ENCODE data around the gene TMEM59.

Gene TMEM59

GRCh38 chr1:54086754-54087153 lies 33.8 kb upstream of the TMEM59 start:
- no peak overlapping the region for H3K4me3 ChIP-seq (ENCODE audit: low read depth, low read length)
- TF ChIP-seq ZNF747 (tag by site-specific recombination; IDR thresholded peaks at IDR 0.05): no peak
- TF ChIP-seq ZBTB1 (tag by site-specific recombination; IDR thresholded peaks at IDR 0.05): no peak
- TF ChIP-seq PRDM4 (tag by site-specific recombination; IDR thresholded peaks at IDR 0.05): no peak
- TF ChIP-seq TRIM28 (IDR thresholded peaks at IDR 0.05; ENCODE audit: borderline replicate concordance, low read length): no peak
- TF ChIP-seq GFI1B (tag by site-specific recombination; IDR thresholded peaks at IDR 0.05): no peak
- TF ChIP-seq ZNF571 (tag by site-specific recombination; IDR thresholded peaks at IDR 0.05): no peak
- TF ChIP-seq REPIN1 (tag by site-specific recombination; IDR thresholded peaks at IDR 0.05; ENCODE audit: low read depth): no peak
- no peak for TF ChIP-seq ZBTB21 (tag by site-specific recombination; IDR thresholded peaks at IDR 0.05)
- no peak for TF ChIP-seq GLIS2 (tag by site-specific recombination; IDR thresholded peaks at IDR 0.05)
- TF ChIP-seq KLF10 (tag by site-specific recombination; IDR thresholded peaks at IDR 0.05): no peak
- no peak for TF ChIP-seq ZEB2 (tag by site-specific recombination; IDR thresholded peaks at IDR 0.05)
- TF ChIP-seq KLF1 (tag by site-specific recombination; IDR thresholded peaks at IDR 0.05): no peak
- no peak for TF ChIP-seq ZNF280D (tag by site-specific recombination; IDR thresholded peaks at IDR 0.05)
- no peak for TF ChIP-seq PRDM6 (tag by site-specific recombination; IDR thresholded peaks at IDR 0.05)
- TF ChIP-seq ZNF600 (tag by site-specific recombination; IDR thresholded peaks at IDR 0.05): no peak
- TF ChIP-seq KLF17 (tag by site-specific recombination; IDR thresholded peaks at IDR 0.05): no peak
- TF ChIP-seq ZNF701 (tag by site-specific recombination; IDR thresholded peaks at IDR 0.05): no peak
- no peak for TF ChIP-seq ZNF645 (tag by site-specific recombination; IDR thresholded peaks at IDR 0.05)
- ChIA-PET CTCF (no interaction called here), POLR2A (no interaction called here)
- no peak overlapping the region for H3K27ac ChIP-seq (ENCODE audit: extremely low read depth, low read depth, low read length)
- H3K4me1 ChIP-seq (ENCODE audit: control insufficient read depth, insufficient read depth, low read length): no peaks in the 10 kb centered on the region
- no peaks in the 10 kb centered on the region for H3K9me3 ChIP-seq (ENCODE audit: control insufficient read depth, insufficient read depth, low read depth, low read length)
- peaks cover 0 to 4% of the 10 kb centered on the region in 2 experiments; a peak in 1 of 3 replicates for H3K36me3 ChIP-seq (ENCODE audit: control insufficient read depth in 2 of 2, insufficient read depth in 1 of 2, low read length in 2 of 2)

Data from HEK293 (cell line).